ENCODE measurements around the gene ZNF423. TPM values are rescaled to one million over a fixed set of nuclear protein-coding genes. Genes with fewer than 3 reads are reported as not detected.

ZNF423 gene
- total and polyA plus RNA-seq, 9 of the 15 experiments (the other 6 are each of a cell fraction or from before 2014, with no cell fraction given) = not detected

DNA sequence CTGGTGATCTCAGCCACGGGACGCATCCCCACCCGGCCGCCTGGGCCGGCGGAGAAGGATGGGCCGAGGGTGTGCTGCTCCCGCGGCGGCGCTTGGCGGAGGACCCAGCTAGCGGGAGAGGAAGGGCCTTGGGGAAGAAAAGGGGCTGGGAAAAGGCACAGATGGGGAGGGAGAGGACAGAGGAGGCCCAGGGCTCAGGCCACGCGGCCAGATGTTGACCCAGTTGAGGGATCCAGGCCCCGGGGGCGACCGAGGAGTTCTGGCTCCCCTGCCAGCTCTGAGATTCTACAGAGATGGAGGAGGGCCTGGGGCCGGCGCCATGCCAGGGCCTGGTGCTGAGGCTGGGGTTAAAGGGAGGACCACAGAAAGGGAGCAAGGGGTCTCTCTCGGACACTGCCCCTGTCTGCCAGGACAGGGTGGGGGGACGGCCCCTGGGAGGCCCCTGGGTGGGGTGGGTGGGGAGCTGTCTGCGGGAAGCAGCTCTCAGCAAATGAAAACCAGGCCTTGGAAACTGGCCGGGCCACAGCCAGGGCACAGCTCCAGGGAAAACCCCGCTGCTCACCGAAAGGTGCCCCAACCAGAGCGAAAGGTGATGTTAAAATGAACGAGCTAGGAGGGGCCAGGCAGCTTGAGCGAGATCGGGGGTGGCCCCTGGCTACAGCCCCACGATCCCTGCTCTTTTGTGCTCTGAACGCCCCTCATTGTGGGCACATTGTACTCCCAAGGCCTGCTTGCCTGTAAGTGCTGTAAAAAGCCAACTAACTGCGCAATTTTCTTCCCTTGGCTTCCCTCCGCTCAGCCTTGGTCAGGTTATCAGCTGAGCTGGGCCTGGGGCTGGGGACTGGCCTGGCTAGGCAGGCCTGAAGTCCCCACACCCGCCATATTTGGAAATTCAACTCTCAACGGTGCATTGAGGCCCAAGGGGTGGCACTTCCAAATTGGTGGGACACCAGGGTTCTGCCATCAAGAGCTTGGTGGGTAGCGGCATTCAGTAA lies 191.4 kb downstream of the ZNF423 start (continued):
- TF ChIP-seq, protein P1, sequence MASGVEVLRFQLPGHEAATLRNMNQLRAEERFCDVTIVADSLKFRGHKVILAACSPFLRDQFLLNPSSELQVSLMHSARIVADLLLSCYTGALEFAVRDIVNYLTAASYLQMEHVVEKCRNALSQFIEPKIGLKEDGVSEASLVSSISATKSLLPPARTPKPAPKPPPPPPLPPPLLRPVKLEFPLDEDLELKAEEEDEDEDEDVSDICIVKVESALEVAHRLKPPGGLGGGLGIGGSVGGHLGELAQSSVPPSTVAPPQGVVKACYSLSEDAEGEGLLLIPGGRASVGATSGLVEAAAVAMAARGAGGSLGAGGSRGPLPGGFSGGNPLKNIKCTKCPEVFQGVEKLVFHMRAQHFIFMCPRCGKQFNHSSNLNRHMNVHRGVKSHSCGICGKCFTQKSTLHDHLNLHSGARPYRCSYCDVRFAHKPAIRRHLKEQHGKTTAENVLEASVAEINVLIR (CRISPR knock-in tag; IDR thresholded peaks at IDR 0.05) = no peak
- TF ChIP-seq ZNF668 (CRISPR knock-in tag; IDR thresholded peaks at IDR 0.05) (no peak), PHB2 (IDR thresholded peaks at IDR 0.05; ENCODE audit: low read depth) (no peak), RHOXF2B (CRISPR knock-in tag; conservative IDR thresholded peaks at IDR 0.05) (no peak), POLR2AphosphoS2 (IDR thresholded peaks at IDR 0.05; ENCODE audit: low read length) (no peak), RBM25 (IDR thresholded peaks at IDR 0.05; ENCODE audit: low read depth, low read length, severe bottlenecking) (no peak)

DNA sequence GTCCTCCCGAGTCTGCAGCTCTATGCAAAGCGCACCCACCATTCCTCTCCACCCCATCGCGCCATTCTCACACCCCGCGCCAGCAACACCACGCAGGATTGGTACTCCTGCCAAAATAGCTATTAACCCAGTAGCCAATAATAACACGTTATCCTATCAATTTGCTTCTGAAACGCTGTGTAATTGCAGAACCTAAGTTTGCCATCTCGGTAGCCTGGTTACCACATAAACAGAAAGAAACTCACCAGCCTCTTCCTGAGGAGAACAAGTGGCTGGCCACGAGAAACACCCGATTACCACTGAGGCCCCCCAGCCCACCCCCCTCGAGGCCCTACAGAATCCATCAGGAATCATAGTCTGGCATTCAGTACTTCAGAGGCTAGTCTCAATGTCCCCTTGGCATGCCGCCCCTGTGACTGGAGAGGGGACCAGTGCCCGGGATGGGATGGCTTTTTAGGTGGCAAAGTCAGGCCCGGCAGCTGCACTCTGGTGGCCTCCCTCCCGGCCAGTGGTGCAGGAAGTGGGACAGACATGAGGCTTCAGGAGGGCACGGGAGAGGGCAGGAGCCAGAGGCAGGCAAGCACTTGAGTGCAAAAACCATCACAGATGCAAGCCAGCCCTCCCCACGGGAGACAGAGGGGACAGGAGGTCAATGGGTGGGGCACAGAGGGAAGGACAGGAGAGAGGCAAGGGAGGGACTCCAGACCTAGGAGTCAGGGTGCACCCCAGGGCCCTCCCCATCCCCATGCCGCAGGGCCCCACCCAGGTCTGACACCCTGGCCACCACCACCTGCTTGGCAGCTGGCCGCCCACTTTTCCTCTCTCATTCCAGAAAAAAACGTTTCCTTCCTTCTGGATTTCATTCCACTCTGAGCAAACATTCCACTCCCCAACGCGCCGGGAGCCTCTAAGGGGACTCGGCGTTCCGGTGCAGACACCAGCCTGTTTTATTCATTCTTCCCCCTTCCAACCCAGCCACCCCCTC lies 192.5 kb downstream of the ZNF423 start:
- Histone ChIP-seq H3K4me2 (ENCODE audit: insufficient read depth, low read length) (no peak overlapping the region), H3K9ac (ENCODE audit: insufficient read depth in 1 of 2, low read depth in 2 of 2, low read length in 2 of 2) (no peak overlapping the region), H3K9me1 (ENCODE audit: control insufficient read depth, insufficient read depth, low read length) (no peaks in the 10 kb centered on the region), H3K27ac (ENCODE audit: extremely low read depth, low read depth, low read length) (no peak overlapping the region), H3K36me3 (ENCODE audit: control insufficient read depth, insufficient read depth, low read length) (no peaks in the 10 kb centered on the region), H3K4me1 (replicated peaks in 1 of 2; ENCODE audit: control insufficient read depth in 2 of 2, insufficient read depth in 2 of 2, low read length in 2 of 2) (no peaks in the 10 kb centered on the region), H3K27me3 (ENCODE audit: control insufficient read depth in 2 of 2, insufficient read depth in 2 of 2, low read length in 2 of 2) (peaks cover 13 to 52% of the 10 kb centered on the region in 2 experiments; a peak in 4 of 5 replicates), H3K4me3 (no peak overlapping the region), H3K9me3 (replicated peaks; ENCODE audit: control insufficient read depth, insufficient read depth, low read depth, low read length) (no peaks in the 10 kb centered on the region), H2AFZ (ENCODE audit: low read depth, low read length) (no peak overlapping the region), H3K79me2 (ENCODE audit: control insufficient read depth, insufficient read depth, low read length) (no peaks in the 10 kb centered on the region), H4K20me1 (replicated peaks; ENCODE audit: control insufficient read depth, insufficient read depth, low read length) (no peaks in the 10 kb centered on the region)
- intact Hi-C loops (cut with micrococcal nuclease) = no loop called here
- ChIA-PET POLR2A (interaction anchor here (0.6 to 0.9 kb wide), 2 partner anchors 21 to 926 kb away, joined by 3 to 4 read pairs; no protein-coding TSS in a partner anchor), CTCF (ENCODE audit: low intra/inter-chr PET ratio) (no interaction called here)
- TF ChIP-seq PHF21A (IDR thresholded peaks at IDR 0.05; ENCODE audit: borderline replicate concordance, low read depth) (no peak), ZNF263 (CRISPR knock-in tag; IDR thresholded peaks at IDR 0.05; ENCODE audit: borderline replicate concordance) (no peak), NEUROD1 (IDR thresholded peaks at IDR 0.05; ENCODE audit: borderline replicate concordance, low read depth, low read length, partially characterized antibody) (no peak)
- in situ Hi-C loops (cut with MboI) = no loop called here
- FAIRE-seq = no peak
- no peak for DNase-seq (ENCODE audit: extremely low read depth in 1 of 4, low spot score in 3 of 4)
- ATAC-seq = no peak
- 0% methylated on average over 27 of the region's 28 CpGs for WGBS (ENCODE audit: insufficient coverage, low coverage, missing lambda C conversion rate)
- no TSS peak for BruUV-seq (replicated peaks)
